SK-N-SH (cell line): ENCODE data around the gene TRAPPC2L.

Experiments
- CTCF ChIP-seq: fragments of 200-600 bp; sonication (generic); IDR thresholded peaks from 2 replicates; pipeline ENCODE4 v1.6.1; 2017; ENCODE audit warnings: antibody characterized with exemption, mild to moderate bottlenecking, moderate library complexity
- EP300 ChIP-seq, 2 experiments: IDR thresholded peaks; 2 replicates each; pipeline versions ENCODE4 v1.4.0 to v1.6.1; 2012; ENCODE audit warnings: borderline replicate concordance in 1 of 2, low read depth in 1 of 2, low read length in 1 of 2
- EZH2phosphoT487 ChIP-seq: fragments of 200-600 bp; sonication (generic); IDR thresholded peaks from 2 replicates; pipeline ENCODE4 v1.6.1; 2017; ENCODE audit warnings: low read depth, mixed run types, mild to moderate bottlenecking, antibody characterized with exemption, moderate library complexity, borderline replicate concordance
- FOSL2 ChIP-seq: IDR thresholded peaks from 2 replicates; pipeline ENCODE4 v1.4.0; 2012; ENCODE audit warnings: low read depth, mild to moderate bottlenecking, moderate library complexity, borderline replicate concordance
- MAX ChIP-seq: IDR thresholded peaks from 2 replicates; pipeline ENCODE4 v1.4.0; 2012; ENCODE audit warnings: low read depth
- PBX3 ChIP-seq: IDR thresholded peaks from 2 replicates; pipeline ENCODE4; 2012
- POLR2AphosphoS5 ChIP-seq: IDR thresholded peaks from 2 replicates; pipeline ENCODE4 v1.6.1; 2012; ENCODE audit warnings: low read depth, low read length
- RAD21 ChIP-seq: IDR thresholded peaks from 2 replicates; pipeline ENCODE4 v1.6.1; 2012; ENCODE audit warnings: mild to moderate bottlenecking, low read length
- RCOR1 ChIP-seq: fragments of 150-350 bp; IDR thresholded peaks from 2 replicates; pipeline ENCODE4 v1.6.1; 2017; ENCODE audit warnings: antibody characterized with exemption, low read length
- RFX5 ChIP-seq: IDR thresholded peaks from 2 replicates; pipeline ENCODE4 v1.6.1; 2012; ENCODE audit warnings: mild to moderate bottlenecking, improper control_type of control experiment, low read length
- SIN3A ChIP-seq: IDR thresholded peaks from 2 replicates; pipeline ENCODE4 v1.6.1; 2012; ENCODE audit warnings: low read depth, mild to moderate bottlenecking, low read length, moderate library complexity, borderline replicate concordance
- SMC3 ChIP-seq: IDR thresholded peaks from 2 replicates; pipeline ENCODE4 v1.6.1; 2012; ENCODE audit warnings: low read depth, low read length, improper control_type of control experiment
- TAF1 ChIP-seq: IDR thresholded peaks from 2 replicates; pipeline ENCODE4 v1.6.1; 2012; ENCODE audit warnings: low read depth, mild to moderate bottlenecking, low read length, moderate library complexity, borderline replicate concordance
- YY1 ChIP-seq: IDR thresholded peaks from 2 replicates; pipeline ENCODE4 v1.4.0; 2012; ENCODE audit warnings: low read depth, mild to moderate bottlenecking

- TF ChIP-seq CTCF (no peak), FOSL2 (no peak), MAX (no peak), PBX3 (no peak), EZH2phosphoT487 (no peak), RCOR1 (no peak), POLR2AphosphoS5 (no peak), EP300 (IDR thresholded peaks at IDR 0.05; ENCODE audit: borderline replicate concordance in 1 of 2, low read depth in 1 of 2, low read length in 1 of 2) (no peak), RFX5 (no peak), SIN3A (no peak), TAF1 (no peak), YY1 (no peak), SMC3 (no peak), RAD21 (no peak)
These were observed 39.5 kb downstream of the TRAPPC2L start for GRCh38 chr16:88896238-88897070.
